Measurements from ENCODE around the gene SUGCT. TPM values are rescaled to one million over a fixed set of nuclear protein-coding genes. Genes with fewer than 3 reads are reported as not detected.

SUGCT gene
- total RNA-seq, 1 experiment from 2014 or later, result 4.6 TPM

- no peak overlapping the region for H3K4me3 Mint-ChIP-seq
- H3K36me3 Mint-ChIP-seq, result no peaks in the 10 kb centered on the region
- DNase-seq (ENCODE audit: low spot score) (no peak), ATAC-seq (no peak)
- H3K27me3 Mint-ChIP-seq (ENCODE audit: low read depth), result no peaks in the 10 kb centered on the region
- CTCF ChIA-PET, result interaction anchor here (1.5 kb wide), 1 partner anchor 395 kb away, joined by 3 read pairs; no protein-coding TSS in a partner anchor
- H3K9me3 Mint-ChIP-seq, result no peaks in the 10 kb centered on the region
- no peak overlapping the region for H3K27ac Mint-ChIP-seq
- H3K4me1 Mint-ChIP-seq, result peaks cover 12% of the 10 kb centered on the region
- no peak for TF ChIP-seq MXD4 (CRISPR knock-in tag; IDR thresholded peaks at IDR 0.05; ENCODE audit: borderline replicate concordance)
- TF ChIP-seq PREB (CRISPR knock-in tag; IDR thresholded peaks at IDR 0.05; ENCODE audit: borderline replicate concordance), result no peak
- TF ChIP-seq, protein P1, sequence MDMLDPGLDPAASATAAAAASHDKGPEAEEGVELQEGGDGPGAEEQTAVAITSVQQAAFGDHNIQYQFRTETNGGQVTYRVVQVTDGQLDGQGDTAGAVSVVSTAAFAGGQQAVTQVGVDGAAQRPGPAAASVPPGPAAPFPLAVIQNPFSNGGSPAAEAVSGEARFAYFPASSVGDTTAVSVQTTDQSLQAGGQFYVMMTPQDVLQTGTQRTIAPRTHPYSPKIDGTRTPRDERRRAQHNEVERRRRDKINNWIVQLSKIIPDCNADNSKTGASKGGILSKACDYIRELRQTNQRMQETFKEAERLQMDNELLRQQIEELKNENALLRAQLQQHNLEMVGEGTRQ (CRISPR knock-in tag; IDR thresholded peaks at IDR 0.05), result no peak
- POLR2A ChIA-PET, result no interaction called here
Measured at GRCh38 chr7:40608321-40609075, 473.7 kb downstream of the SUGCT start.

DNA sequence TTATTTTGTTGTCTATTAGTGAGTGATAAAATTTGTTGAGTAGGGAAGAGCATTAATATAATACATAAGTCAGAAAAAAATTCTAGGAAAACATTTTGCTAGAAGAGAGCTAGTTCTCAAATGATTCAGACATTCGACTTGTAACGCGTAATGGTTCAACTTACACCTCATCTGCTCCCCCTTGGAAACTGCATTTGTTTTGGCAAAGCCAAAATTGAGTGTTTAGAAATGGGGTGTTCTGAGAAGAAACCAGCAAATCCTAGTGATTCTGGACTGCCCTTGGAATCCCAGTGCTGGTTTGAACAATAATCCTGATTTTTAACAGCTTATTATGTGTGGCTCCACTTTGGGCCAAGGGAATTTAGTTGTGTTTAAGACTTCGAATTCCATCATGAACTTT, 475.7 kb downstream of the SUGCT start:
- Mint-ChIP-seq H3K27ac (no peak overlapping the region), H3K9me3 (no peaks in the 10 kb centered on the region), H3K36me3 (no peaks in the 10 kb centered on the region), H3K4me3 (no peak overlapping the region), H3K4me1 (peaks cover 6% of the 10 kb centered on the region), H3K27me3 (ENCODE audit: low read depth) (no peaks in the 10 kb centered on the region)
- no peak for ATAC-seq
- no peak for DNase-seq (ENCODE audit: low spot score)
- POLR2A ChIA-PET, result no interaction called here
- TF ChIP-seq, protein P2, sequence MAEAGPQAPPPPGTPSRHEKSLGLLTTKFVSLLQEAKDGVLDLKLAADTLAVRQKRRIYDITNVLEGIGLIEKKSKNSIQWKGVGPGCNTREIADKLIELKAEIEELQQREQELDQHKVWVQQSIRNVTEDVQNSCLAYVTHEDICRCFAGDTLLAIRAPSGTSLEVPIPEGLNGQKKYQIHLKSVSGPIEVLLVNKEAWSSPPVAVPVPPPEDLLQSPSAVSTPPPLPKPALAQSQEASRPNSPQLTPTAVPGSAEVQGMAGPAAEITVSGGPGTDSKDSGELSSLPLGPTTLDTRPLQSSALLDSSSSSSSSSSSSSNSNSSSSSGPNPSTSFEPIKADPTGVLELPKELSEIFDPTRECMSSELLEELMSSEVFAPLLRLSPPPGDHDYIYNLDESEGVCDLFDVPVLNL (CRISPR knock-in tag; IDR thresholded peaks at IDR 0.05; ENCODE audit: borderline replicate concordance, low read depth), result no peak
- TF ChIP-seq JUN (CRISPR knock-in tag; IDR thresholded peaks at IDR 0.05) (no peak), SMAD3 (CRISPR knock-in tag; IDR thresholded peaks at IDR 0.05; ENCODE audit: borderline replicate concordance) (no peak), MLX (CRISPR knock-in tag; IDR thresholded peaks at IDR 0.05) (no peak), ZNF423 (CRISPR knock-in tag; IDR thresholded peaks at IDR 0.05) (no peak), AR (CRISPR knock-in tag; IDR thresholded peaks at IDR 0.05) (no peak)
- TF ChIP-seq, protein P1 (CRISPR knock-in tag; IDR thresholded peaks at IDR 0.05), result no peak
- CTCF ChIA-PET, result interaction anchor here (0.6 to 1.0 kb wide), 2 partner anchors 103 to 378 kb away, joined by 3 read pairs; no protein-coding TSS in a partner anchor

GRCh38 chr7:40611095-40611871, 476.5 kb downstream of the SUGCT start:
- H3K4me3 Mint-ChIP-seq, result no peak overlapping the region
- H3K4me1 Mint-ChIP-seq, result no peaks in the 10 kb centered on the region
- DNase-seq (ENCODE audit: low spot score), result no peak
- ChIA-PET POLR2A (no interaction called here), CTCF (interaction anchor here (0.7 kb wide), 1 partner anchor 104 kb away, joined by 4 read pairs; no protein-coding TSS in a partner anchor)
- H3K27me3 Mint-ChIP-seq (ENCODE audit: low read depth), result no peaks in the 10 kb centered on the region
- no peak overlapping the region for H3K27ac Mint-ChIP-seq
- no peak for TF ChIP-seq CTCF (IDR thresholded peaks at IDR 0.05)
- no peak for TF ChIP-seq ZNF671 (CRISPR knock-in tag; IDR thresholded peaks at IDR 0.05)
- TF ChIP-seq, protein P3, sequence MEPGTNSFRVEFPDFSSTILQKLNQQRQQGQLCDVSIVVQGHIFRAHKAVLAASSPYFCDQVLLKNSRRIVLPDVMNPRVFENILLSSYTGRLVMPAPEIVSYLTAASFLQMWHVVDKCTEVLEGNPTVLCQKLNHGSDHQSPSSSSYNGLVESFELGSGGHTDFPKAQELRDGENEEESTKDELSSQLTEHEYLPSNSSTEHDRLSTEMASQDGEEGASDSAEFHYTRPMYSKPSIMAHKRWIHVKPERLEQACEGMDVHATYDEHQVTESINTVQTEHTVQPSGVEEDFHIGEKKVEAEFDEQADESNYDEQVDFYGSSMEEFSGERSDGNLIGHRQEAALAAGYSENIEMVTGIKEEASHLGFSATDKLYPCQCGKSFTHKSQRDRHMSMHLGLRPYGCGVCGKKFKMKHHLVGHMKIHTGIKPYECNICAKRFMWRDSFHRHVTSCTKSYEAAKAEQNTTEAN (CRISPR knock-in tag; IDR thresholded peaks at IDR 0.05), result no peak
- no peaks in the 10 kb centered on the region for H3K36me3 Mint-ChIP-seq
- no peaks in the 10 kb centered on the region for H3K9me3 Mint-ChIP-seq
- ATAC-seq, result no peak
